ENCODE results near the gene ARHGAP26.

Gene ARHGAP26

GRCh38 chr5:142749321-142749720 is 20.9 kb upstream of the ARHGAP26 start:
- no peak for DNase-seq (ENCODE audit: low read depth in 2 of 2)

GRCh38 chr5:142753116-142753631 is 17.0 kb upstream of the ARHGAP26 start:
- no peak for DNase-seq (ENCODE audit: low read depth in 2 of 2)

GRCh38 chr5:142754031-142754430 is 16.1 kb upstream of the ARHGAP26 start:
- DNase-seq (ENCODE audit: low read depth in 2 of 2) = no peak

GRCh38 chr5:142756576-142756975 is 13.6 kb upstream of the ARHGAP26 start:
- DNase-seq (ENCODE audit: low read depth in 2 of 2) = no peak

GRCh38 chr5:142757564-142757963 is 12.6 kb upstream of the ARHGAP26 start:
- no peak for DNase-seq (ENCODE audit: low read depth in 2 of 2)

GRCh38 chr5:142758062-142758795 is 11.9 kb upstream of the ARHGAP26 start:
- no peak for DNase-seq (ENCODE audit: low read depth in 2 of 2)

- no peak for DNase-seq (ENCODE audit: low read depth in 2 of 2)
Measured at GRCh38 chr5:142758796-142759145, 11.4 kb upstream of the ARHGAP26 start.

- DNase-seq (ENCODE audit: low read depth in 2 of 2) = no peak
Measured at GRCh38 chr5:142763701-142764100, 6.5 kb upstream of the ARHGAP26 start.

- DNase-seq (ENCODE audit: low read depth in 2 of 2) = no peak
Measured at GRCh38 chr5:142767178-142767577, 3.0 kb upstream of the ARHGAP26 start.

GRCh38 chr5:142767911-142768310 is 2.3 kb upstream of the ARHGAP26 start:
- DNase-seq (ENCODE audit: low read depth in 2 of 2) = no peak

GRCh38 chr5:142769251-142769792 is 855 bp upstream of the ARHGAP26 start:
- DNase-seq (ENCODE audit: low read depth in 2 of 2) = no peak

GRCh38 chr5:142770650-142771609 is 753 bp downstream of the ARHGAP26 start:
- DNase-seq (ENCODE audit: low read depth in 2 of 2) = peak; percentile 39 to 45

- no peak for DNase-seq (ENCODE audit: low read depth in 2 of 2)
Measured at GRCh38 chr5:142771666-142772065, 1.5 kb downstream of the ARHGAP26 start.

GRCh38 chr5:142772446-142773293 is 2.5 kb downstream of the ARHGAP26 start:
- DNase-seq (ENCODE audit: low read depth in 2 of 2) = no peak

- DNase-seq (ENCODE audit: low read depth in 2 of 2) = no peak
Measured at GRCh38 chr5:142777099-142777498, 6.9 kb downstream of the ARHGAP26 start.

- DNase-seq (ENCODE audit: low read depth in 2 of 2) = no peak
Measured at GRCh38 chr5:142777850-142778249, 7.7 kb downstream of the ARHGAP26 start.

- no peak for DNase-seq (ENCODE audit: low read depth in 2 of 2)
Measured at GRCh38 chr5:142779163-142779840, 9.1 kb downstream of the ARHGAP26 start.

GRCh38 chr5:142780871-142781270 is 10.7 kb downstream of the ARHGAP26 start:
- no peak for DNase-seq (ENCODE audit: low read depth in 2 of 2)

GRCh38 chr5:142782976-142783530 is 12.9 kb downstream of the ARHGAP26 start:
- no peak for DNase-seq (ENCODE audit: low read depth in 2 of 2)

- DNase-seq (ENCODE audit: low read depth in 2 of 2) = no peak
Measured at GRCh38 chr5:142783601-142784341, 13.6 kb downstream of the ARHGAP26 start.

All from stimulated activated CD4-positive, alpha-beta T cell treated with anti-CD3 and anti-CD28 coated beads, Interleukin-1b, Interleukin-23, amount 100 ng/mL, for 4 hours (primary cell).